Gastroesophageal sphincter (tissue), 3 donors: ENCODE results near the gene MYO1G.

Experiments
- CTCF ChIP-seq, 4 experiments: fragments of 200-600 bp in 2 of 4; fragments of 450-650 bp in 2 of 4; sonication (generic) in 1 of 4; IDR thresholded peaks; one replicate each; pipeline ENCODE4 v1.5.1; 2017 to 2019; ENCODE audit warnings: antibody characterized with exemption in 4 of 4, mild to moderate bottlenecking in 2 of 4, moderate library complexity in 2 of 4
- EP300 ChIP-seq: sonication (generic); formaldehyde crosslinking; IDR thresholded peaks from one replicate; pipeline ENCODE4 v1.6.1; 2017; ENCODE audit warnings: antibody characterized with exemption, mild to moderate bottlenecking
- POLR2AphosphoS5 ChIP-seq: sonication (generic); formaldehyde crosslinking; IDR thresholded peaks from one replicate; pipeline ENCODE4 v1.6.1; 2017; ENCODE audit warnings: antibody characterized with exemption

- TF ChIP-seq CTCF (IDR thresholded peaks at IDR 0.05) (no peak), POLR2AphosphoS5 (no peak), EP300 (no peak)
These were observed 49.5 kb upstream of the MYO1G start for GRCh38 chr7:45028138-45028919.
